Measurements from ENCODE around the gene CADM4. TPM values are rescaled to one million over a fixed set of nuclear protein-coding genes. Genes with fewer than 3 reads are reported as not detected.
"Not testable (repeated sequence)": the region's sequence is repeated elsewhere in the genome, so short reads cannot be mapped to it uniquely, and the experiment has no call there.

CADM4 gene
- total RNA-seq, 1 donor from 2014 or later: 93.3 TPM

GRCh38 chr19:43664018-43664417 is 24.4 kb upstream of the CADM4 start:
- FAIRE-seq (no peak), DNase-seq (ENCODE audit: low spot score in 2 of 2) (no peak)

GRCh38 chr19:43662487-43662886 is 22.8 kb upstream of the CADM4 start:
- FAIRE-seq (no peak), DNase-seq (ENCODE audit: low spot score in 2 of 2) (no peak)

GRCh38 chr19:43660971-43661360 is 21.3 kb upstream of the CADM4 start:
- no peak for FAIRE-seq
- no peak for DNase-seq (ENCODE audit: low spot score in 2 of 2)

- no peak for FAIRE-seq
- DNase-seq (ENCODE audit: low spot score in 2 of 2): no peak
Observed at GRCh38 chr19:43660301-43660970, 20.8 kb upstream of the CADM4 start.

- DNase-seq (ENCODE audit: low spot score in 2 of 2) (no peak), FAIRE-seq (no peak)
Observed at GRCh38 chr19:43658494-43658893, 18.8 kb upstream of the CADM4 start.

GRCh38 chr19:43658001-43658400 is 18.4 kb upstream of the CADM4 start:
- DNase-seq (ENCODE audit: low spot score in 2 of 2): no peak
- FAIRE-seq: no peak

- no peak for DNase-seq (ENCODE audit: low spot score in 2 of 2)
- no peak for FAIRE-seq
Observed at GRCh38 chr19:43656436-43656835, 16.8 kb upstream of the CADM4 start.

- no peak for FAIRE-seq
- no peak for DNase-seq (ENCODE audit: low spot score in 2 of 2)
Observed at GRCh38 chr19:43652546-43652874, 12.9 kb upstream of the CADM4 start.

- DNase-seq (ENCODE audit: low spot score in 2 of 2) (peak in 1 of 2 donors; percentile 70), FAIRE-seq (no peak)
Observed at GRCh38 chr19:43651758-43652545, 12.3 kb upstream of the CADM4 start.

- not testable (repeated sequence) for FAIRE-seq; DNase-seq (ENCODE audit: low spot score in 2 of 2)
Observed at GRCh38 chr19:43650276-43650675, 10.6 kb upstream of the CADM4 start.

GRCh38 chr19:43649514-43649913 is 9.9 kb upstream of the CADM4 start:
- DNase-seq (ENCODE audit: low spot score in 2 of 2) (no peak), FAIRE-seq (no peak)

- no peak for DNase-seq (ENCODE audit: low spot score in 2 of 2)
- FAIRE-seq: no peak
Observed at GRCh38 chr19:43648633-43649032, 9.0 kb upstream of the CADM4 start.

- FAIRE-seq: no peak
Observed at GRCh38 chr19:43644181-43644580, 4.5 kb upstream of the CADM4 start.

GRCh38 chr19:43643326-43643725 is 3.7 kb upstream of the CADM4 start:
- DNase-seq (ENCODE audit: low spot score in 2 of 2) (no peak), FAIRE-seq (no peak)

More at GRCh38 chr19:43644181-43644580, 4.5 kb upstream of the CADM4 start:
- DNase-seq (ENCODE audit: low spot score in 2 of 2): no peak

- FAIRE-seq: no peak
- DNase-seq (ENCODE audit: low spot score in 2 of 2): no peak
Observed at GRCh38 chr19:43642531-43642930, 2.9 kb upstream of the CADM4 start.

GRCh38 chr19:43641333-43641732 is 1.7 kb upstream of the CADM4 start:
- FAIRE-seq (no peak), DNase-seq (ENCODE audit: low spot score in 2 of 2) (no peak)

GRCh38 chr19:43640424-43640757 is 741 bp upstream of the CADM4 start:
- FAIRE-seq (no peak), DNase-seq (ENCODE audit: low spot score in 2 of 2) (no peak)

- DNase-seq (ENCODE audit: low spot score in 2 of 2) (no peak), FAIRE-seq (no peak)
Observed at GRCh38 chr19:43638995-43639518, 593 bp downstream of the CADM4 start.

GRCh38 chr19:43638214-43638994 is 1.2 kb downstream of the CADM4 start:
- DNase-seq (ENCODE audit: low spot score in 2 of 2): no peak
- FAIRE-seq: no peak

- DNase-seq (ENCODE audit: low spot score in 2 of 2): no peak
- no peak for FAIRE-seq
Observed at GRCh38 chr19:43636121-43636683, 3.4 kb downstream of the CADM4 start.

GRCh38 chr19:43635561-43635940 is 4.1 kb downstream of the CADM4 start:
- DNase-seq (ENCODE audit: low spot score in 2 of 2); FAIRE-seq: not testable (repeated sequence)
